Hepatocyte (in vitro differentiated cells): Measurements from ENCODE around the gene CPT1B. TPM values are rescaled to one million over a fixed set of nuclear protein-coding genes. Genes with fewer than 3 reads are reported as not detected.
A peak's percentile ranks its signal among the peaks of the same experiment; 100 is the strongest.

Source experiments
- DNase-seq: peaks from one replicate; pipeline ENCODE4 v3.0.0-alpha.2; 2016; ENCODE audit warnings: low spot score
- H2AFZ ChIP-seq: fragments of 200-600 bp; sonication (generic); 2 replicates; pipeline ENCODE4 v1.6.0; 2016; ENCODE audit warnings: antibody characterized with exemption, mild to moderate bottlenecking
- H3K27ac ChIP-seq: fragments of 200-600 bp; sonication (generic); 2 replicates; pipeline ENCODE4 v1.5.1; 2016; ENCODE audit warnings: mild to moderate bottlenecking
- H3K27me3 ChIP-seq: fragments of 200-600 bp; sonication (generic); 2 replicates; pipeline ENCODE4 v1.6.1; 2016
- H3K36me3 ChIP-seq: fragments of 200-600 bp; sonication (generic); replicated peaks from 2 replicates; pipeline ENCODE4 v1.5.1; 2016; ENCODE audit warnings: low read depth; ENCODE audit not compliant: insufficient read depth
- H3K4me1 ChIP-seq: fragments of 200-600 bp; sonication (generic); 2 replicates; pipeline ENCODE4 v1.5.1; 2016; ENCODE audit warnings: mild to moderate bottlenecking, moderate library complexity; ENCODE audit not compliant: insufficient read depth
- H3K4me2 ChIP-seq: fragments of 200-600 bp; sonication (generic); 2 replicates; pipeline ENCODE4 v1.6.0; 2016
- H3K4me3 ChIP-seq: fragments of 200-600 bp; sonication (generic); 2 replicates; pipeline ENCODE4 v1.5.1; 2016; ENCODE audit warnings: mild to moderate bottlenecking
- H3K79me2 ChIP-seq: fragments of 200-600 bp; sonication (generic); 2 replicates; pipeline ENCODE4 v1.6.0; 2017; ENCODE audit warnings: mild to moderate bottlenecking
- H3K9me2 ChIP-seq: fragments of 200-600 bp; sonication (generic); replicated peaks from 2 replicates; pipeline ENCODE4 v1.6.0; 2017; ENCODE audit warnings: mild to moderate bottlenecking; ENCODE audit not compliant: insufficient read depth
- H3K9me3 ChIP-seq: fragments of 200-600 bp; sonication (generic); 2 replicates; pipeline ENCODE4 v1.5.1; 2016; ENCODE audit warnings: low read depth, mild to moderate bottlenecking
- H4K20me1 ChIP-seq: fragments of 200-600 bp; sonication (generic); 2 replicates; pipeline ENCODE4 v1.6.0; 2016; ENCODE audit warnings: mild to moderate bottlenecking; ENCODE audit not compliant: insufficient read depth, poor library complexity, severe bottlenecking
- EZH2 ChIP-seq: fragments of 200-600 bp; sonication (generic); IDR thresholded peaks from 2 replicates; pipeline ENCODE4 v1.6.1; 2016; ENCODE audit warnings: antibody characterized with exemption, mild to moderate bottlenecking, borderline replicate concordance
- EZH2phosphoT487 ChIP-seq: fragments of 200-600 bp; sonication (generic); IDR thresholded peaks from one replicate; pipeline ENCODE4 v1.6.1; 2018; ENCODE audit warnings: antibody characterized with exemption, mild to moderate bottlenecking, low read depth, moderate library complexity; ENCODE audit not compliant: unreplicated experiment, severe bottlenecking
- WGBS: methylation state at CpG from one replicate; pipeline ENCODE4 v1.1.6; 2016; ENCODE audit warnings: low lambda C conversion rate; ENCODE audit errors: missing lambda C conversion rate; 5-methylcytosine and 5-hydroxymethylcytosine counted together
- polyA plus RNA-seq: library from polyadenylated mRNA; unstranded; fragments of >200 nt; fragmentation: Nextera tagmentation; extraction: Ambion mirVana; gene quantifications from 2 replicates; pipeline ENCODE4 v1.2.1, GENCODE V29; 2016
- total RNA-seq: library from RNA; depleted of rRNA; stranded (reverse); fragments of >200 nt; gene quantifications from 2 replicates; pipeline ENCODE4 v1.2.3, GENCODE V29; 2014
- TF ChIP-seq, protein P1 (sequence below): fragments of 200-600 bp; sonication (generic); IDR thresholded peaks from 2 replicates; pipeline ENCODE4 v1.5.1; 2016; ENCODE audit warnings: antibody characterized with exemption, mild to moderate bottlenecking; ENCODE audit not compliant: poor library complexity

The CPT1B gene
- total and polyA plus RNA-seq, 2 experiments from 2014 or later, result 27.5 to 64.0 TPM

DNA sequence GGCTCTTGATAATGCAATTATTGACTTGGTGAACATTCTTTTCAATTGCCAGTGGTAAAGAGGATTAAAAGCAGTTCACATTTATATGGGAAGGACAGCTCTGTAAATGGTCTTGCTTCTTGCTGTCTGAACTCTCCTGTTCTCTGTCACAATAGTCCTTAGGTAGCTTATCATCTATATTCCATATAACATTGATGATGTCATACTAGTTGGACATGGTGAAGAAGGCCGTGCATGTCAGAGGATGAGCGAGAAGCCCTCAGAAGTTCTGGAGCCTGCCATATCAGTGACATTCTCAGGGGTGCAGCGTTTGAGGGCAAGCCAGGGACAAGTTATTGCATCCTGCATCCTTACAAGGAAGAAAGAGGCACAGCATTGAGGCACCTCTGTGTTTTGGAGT lies 7.0 kb upstream of the CPT1B start:
- Histone ChIP-seq H3K27me3 (no peaks in the 10 kb centered on the region), H3K9me2 (no peaks in the 10 kb centered on the region), H3K4me2 (no peak overlapping the region), H3K27ac (no peak overlapping the region), H3K79me2 (peaks cover 18% of the 10 kb centered on the region), H3K9me3 (no peaks in the 10 kb centered on the region), H3K4me3 (no peak overlapping the region), H3K4me1 (peaks cover 13% of the 10 kb centered on the region), H4K20me1 (no peaks in the 10 kb centered on the region), H2AFZ (no peak overlapping the region), H3K36me3 (no peaks in the 10 kb centered on the region)
- no peak for TF ChIP-seq EZH2phosphoT487
- TF ChIP-seq EZH2, result no peak
- TF ChIP-seq, protein P1, sequence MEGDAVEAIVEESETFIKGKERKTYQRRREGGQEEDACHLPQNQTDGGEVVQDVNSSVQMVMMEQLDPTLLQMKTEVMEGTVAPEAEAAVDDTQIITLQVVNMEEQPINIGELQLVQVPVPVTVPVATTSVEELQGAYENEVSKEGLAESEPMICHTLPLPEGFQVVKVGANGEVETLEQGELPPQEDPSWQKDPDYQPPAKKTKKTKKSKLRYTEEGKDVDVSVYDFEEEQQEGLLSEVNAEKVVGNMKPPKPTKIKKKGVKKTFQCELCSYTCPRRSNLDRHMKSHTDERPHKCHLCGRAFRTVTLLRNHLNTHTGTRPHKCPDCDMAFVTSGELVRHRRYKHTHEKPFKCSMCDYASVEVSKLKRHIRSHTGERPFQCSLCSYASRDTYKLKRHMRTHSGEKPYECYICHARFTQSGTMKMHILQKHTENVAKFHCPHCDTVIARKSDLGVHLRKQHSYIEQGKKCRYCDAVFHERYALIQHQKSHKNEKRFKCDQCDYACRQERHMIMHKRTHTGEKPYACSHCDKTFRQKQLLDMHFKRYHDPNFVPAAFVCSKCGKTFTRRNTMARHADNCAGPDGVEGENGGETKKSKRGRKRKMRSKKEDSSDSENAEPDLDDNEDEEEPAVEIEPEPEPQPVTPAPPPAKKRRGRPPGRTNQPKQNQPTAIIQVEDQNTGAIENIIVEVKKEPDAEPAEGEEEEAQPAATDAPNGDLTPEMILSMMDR, result no peak
- 95% methylated on average over 3 of the region's 3 CpGs for WGBS
- no peak for DNase-seq

DNA sequence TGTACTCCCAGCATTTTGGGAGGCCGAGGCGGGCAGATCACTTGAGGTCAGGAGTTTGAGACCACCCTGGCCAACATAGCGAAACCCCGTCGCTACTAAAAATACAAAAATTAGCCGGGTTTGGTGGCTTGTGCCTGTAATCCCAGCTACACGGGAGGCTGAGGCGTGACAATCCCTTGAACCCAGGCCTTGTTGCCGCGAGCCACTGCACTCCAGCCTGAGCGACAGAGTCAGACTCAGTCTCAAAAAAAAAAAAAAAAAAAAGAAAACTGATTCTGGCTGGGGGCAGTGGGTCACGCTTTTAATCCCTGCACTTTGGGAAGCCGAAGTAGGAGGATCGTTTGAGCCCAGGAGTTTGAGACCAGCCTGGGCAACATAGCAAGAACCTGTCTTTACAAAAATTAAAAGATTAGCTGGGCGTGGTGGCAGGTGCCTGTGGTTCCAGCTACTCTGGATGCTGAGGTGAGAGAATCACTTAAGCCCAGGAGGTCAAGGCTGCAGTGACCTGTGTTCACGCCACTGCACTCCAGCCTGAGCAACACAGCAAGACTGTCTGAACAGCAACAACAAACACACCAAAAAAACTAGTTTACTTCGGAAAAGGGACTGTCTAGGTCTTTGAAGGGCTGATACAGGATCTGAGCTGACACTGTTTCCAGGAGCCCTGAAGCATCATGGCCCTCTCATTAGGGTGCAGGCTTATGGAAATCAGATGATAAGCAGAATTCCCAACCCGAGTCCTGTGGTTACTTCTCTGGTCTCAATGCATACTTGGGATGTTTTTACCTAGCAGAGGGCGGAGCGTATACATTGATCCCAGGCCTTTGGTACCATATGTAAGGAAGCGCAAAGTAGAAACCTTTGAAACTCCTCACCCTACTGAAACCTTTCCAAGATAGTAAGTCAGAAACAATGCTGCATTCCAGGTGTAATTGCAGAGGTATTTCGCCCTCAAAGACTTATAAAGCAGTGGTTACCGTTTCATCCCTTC lies 6.2 kb upstream of the CPT1B start:
- Histone ChIP-seq H3K4me2 (peak overlapping the region; percentile 81), H3K36me3 (no peaks in the 10 kb centered on the region), H3K79me2 (peaks cover 18% of the 10 kb centered on the region), H3K9me2 (no peaks in the 10 kb centered on the region), H3K9me3 (no peaks in the 10 kb centered on the region), H3K27me3 (no peaks in the 10 kb centered on the region), H3K4me1 (peaks cover 13% of the 10 kb centered on the region), H4K20me1 (no peaks in the 10 kb centered on the region), H3K27ac (no peak overlapping the region), H3K4me3 (no peak overlapping the region), H2AFZ (no peak overlapping the region)
- TF ChIP-seq EZH2phosphoT487 (no peak), EZH2 (no peak)
- TF ChIP-seq, protein P1, result no peak
- 90% methylated on average over 21 of the region's 23 CpGs for WGBS
- DNase-seq, result no peak

DNA sequence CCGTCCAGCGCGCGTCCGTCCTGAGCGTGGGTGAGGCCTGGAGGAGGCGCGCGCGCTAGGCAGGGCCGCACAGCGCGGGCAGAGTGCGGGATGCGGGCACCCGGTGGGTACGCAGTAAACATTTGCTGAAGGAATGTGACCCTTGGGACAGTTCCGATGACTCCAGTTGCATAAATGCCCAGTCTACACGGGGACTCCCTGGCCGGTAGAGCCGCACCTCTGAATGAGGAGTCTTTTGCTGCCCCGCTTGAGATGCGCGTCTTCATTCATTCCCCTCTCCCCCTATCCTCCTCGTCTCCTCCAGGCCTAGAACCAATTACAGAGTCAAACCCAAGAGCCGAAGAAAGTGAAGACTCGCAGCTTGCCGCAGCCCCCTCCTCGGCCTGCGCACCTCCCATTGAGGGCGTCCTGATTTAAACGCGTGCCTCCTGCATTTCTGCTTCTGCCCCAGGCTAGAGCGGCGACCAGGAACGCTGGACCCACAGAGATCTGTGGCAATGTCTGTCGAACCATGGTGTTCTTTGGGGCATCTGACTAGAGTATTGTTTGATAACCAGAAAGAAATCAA lies 5.2 kb upstream of the CPT1B start:
- no peak for TF ChIP-seq EZH2
- TF ChIP-seq, protein P1, result no peak
- TF ChIP-seq EZH2phosphoT487, result no peak
- Histone ChIP-seq H3K27ac (peak overlapping the region; percentile 6), H2AFZ (peak overlapping the region; percentile 24), H3K4me3 (peak overlapping the region; percentile 32), H3K4me1 (peaks cover 13% of the 10 kb centered on the region), H3K9me3 (no peaks in the 10 kb centered on the region), H3K79me2 (peaks cover 18% of the 10 kb centered on the region), H3K36me3 (no peaks in the 10 kb centered on the region), H3K27me3 (no peaks in the 10 kb centered on the region), H4K20me1 (no peaks in the 10 kb centered on the region), H3K4me2 (peak overlapping the region; percentile 81), H3K9me2 (no peaks in the 10 kb centered on the region)
- DNase-seq, result no peak
- WGBS, result 9% methylated on average over 24 of the region's 37 CpGs
